Thyroid gland (tissue), 4 donors: Measurements from ENCODE around the gene HPS6.

Source experiments
- CTCF ChIP-seq, 6 experiments: fragments of 200-600 bp in 3 of 6; fragments of 450-650 bp in 3 of 6; sonication (generic) in 3 of 6; IDR thresholded peaks; one replicate each; pipeline ENCODE4 v1.5.1; 2016 to 2019; ENCODE audit warnings: antibody characterized with exemption in 6 of 6, mild to moderate bottlenecking in 2 of 6, inconsistent platforms in 1 of 6, moderate library complexity in 1 of 6
- POLR2A ChIP-seq, 2 donors: fragments of 450-650 bp; IDR thresholded peaks; one replicate each; pipeline ENCODE4 v1.6.1; 2017; ENCODE audit warnings: antibody characterized with exemption in 2 of 2, mild to moderate bottlenecking in 2 of 2, moderate library complexity in 1 of 2

DNA sequence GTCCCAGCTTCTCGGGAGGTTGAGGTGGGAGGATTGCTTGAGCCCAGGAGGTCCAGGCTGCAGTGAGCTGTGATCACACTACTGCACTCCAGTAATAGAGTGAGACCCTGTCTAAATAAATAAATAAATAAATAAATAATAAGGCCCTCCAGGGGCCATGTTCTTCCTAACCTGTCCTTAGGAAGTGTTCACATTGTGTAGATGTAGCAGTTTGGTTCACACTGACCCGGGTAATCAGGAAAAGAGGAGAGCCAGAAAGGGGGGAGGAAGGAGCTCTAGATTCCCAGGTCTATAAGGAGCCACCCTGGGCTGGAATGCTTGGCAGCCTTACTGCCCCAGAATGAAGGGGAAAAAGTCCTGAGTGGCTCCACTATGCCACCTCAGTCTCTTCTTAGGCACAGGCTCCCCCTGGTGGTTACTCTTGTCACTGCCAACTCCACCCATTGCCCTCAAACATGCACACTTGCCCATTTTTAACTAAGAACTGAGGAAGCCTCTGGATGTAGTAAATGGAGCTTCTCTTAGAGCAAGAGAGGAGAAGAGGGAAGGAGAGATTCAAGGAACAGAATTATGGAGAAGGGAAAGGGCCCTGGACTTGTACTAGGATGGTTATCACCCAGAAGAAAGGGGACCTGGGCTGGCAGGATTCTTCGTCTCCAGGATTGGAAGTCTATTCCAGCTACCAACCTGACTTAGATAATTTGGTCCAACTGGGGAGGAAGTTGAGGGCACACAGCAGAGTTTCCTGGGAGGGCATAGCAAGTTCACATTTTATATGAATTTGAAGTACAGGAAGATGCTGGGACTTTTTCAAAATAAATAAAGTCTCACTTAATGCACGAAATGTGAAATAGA, 7.8 kb downstream of the HPS6 start:
- TF ChIP-seq CTCF (IDR thresholded peaks at IDR 0.05) (peak; percentile 63 to 91 (median 82)), POLR2A (IDR thresholded peaks at IDR 0.05) (no peak)
